DND-41 (cell line): ENCODE data around the gene BCL7B.

Source experiments
- ATAC-seq: fragments of 200-7000 bp; cut with Tn5 transposase; 3 replicates; pipeline ENCODE4 v1.9.1; 2021; ENCODE audit warnings: low read depth; ENCODE audit not compliant: insufficient read depth
- DNase-seq: peaks from one replicate; pipeline ENCODE4 v3.0.0-alpha.2; 2020
- H2AFZ ChIP-seq: 2 replicates; pipeline ENCODE4 v1.6.0; 2012; ENCODE audit warnings: low read depth, low read length
- H3K27ac ChIP-seq: 2 replicates; pipeline ENCODE4 v1.5.1; 2012; ENCODE audit warnings: low read length, inconsistent platforms
- H3K27me3 ChIP-seq: fragments of 200-600 bp; sonication (generic); 2 replicates; pipeline ENCODE4 v1.6.0; 2012; ENCODE audit warnings: low read length, mild to moderate bottlenecking, inconsistent platforms; ENCODE audit not compliant: insufficient read depth, poor library complexity
- H3K36me3 ChIP-seq: 2 replicates; pipeline ENCODE4 v1.5.1; 2012; ENCODE audit warnings: low read length, inconsistent platforms; ENCODE audit not compliant: insufficient read depth
- H3K4me1 ChIP-seq: 2 replicates; pipeline ENCODE4 v1.5.1; 2012; ENCODE audit warnings: mild to moderate bottlenecking, low read length; ENCODE audit not compliant: insufficient read depth
- H3K4me2 ChIP-seq: 2 replicates; pipeline ENCODE4 v1.6.0; 2012; ENCODE audit warnings: mild to moderate bottlenecking, moderate library complexity, low read length, inconsistent platforms; ENCODE audit not compliant: insufficient read depth
- H3K4me3 ChIP-seq, 2 experiments: fragments of 200-600 bp in 1 of 2; shearing (Covaris generic) in 1 of 2; 2 replicates each; pipeline ENCODE4 v1.5.1; 2012 to 2016; ENCODE audit warnings: inconsistent platforms in 2 of 2, low read length in 2 of 2, mild to moderate bottlenecking in 2 of 2, low read depth in 1 of 2, moderate library complexity in 1 of 2
- H3K79me2 ChIP-seq: 2 replicates; pipeline ENCODE4 v1.6.0; 2012; ENCODE audit warnings: low read length, inconsistent platforms; ENCODE audit not compliant: insufficient read depth
- H3K9ac ChIP-seq: 2 replicates; pipeline ENCODE4 v1.6.0; 2012; ENCODE audit warnings: low read depth, mild to moderate bottlenecking, inconsistent platforms, low read length, moderate library complexity
- H3K9me3 ChIP-seq: 2 replicates; pipeline ENCODE4 v1.5.1; 2012; ENCODE audit warnings: low read length, moderate library complexity, mild to moderate bottlenecking, inconsistent platforms; ENCODE audit not compliant: insufficient read depth, severe bottlenecking
- H4K20me1 ChIP-seq: 2 replicates; pipeline ENCODE4 v1.6.0; 2012; ENCODE audit warnings: low read length; ENCODE audit not compliant: insufficient read depth
- EZH2 ChIP-seq: IDR thresholded peaks from 3 replicates; pipeline ENCODE4 v1.6.1; 2012; ENCODE audit warnings: borderline replicate concordance, low read depth, mild to moderate bottlenecking, moderate library complexity, low read length, inconsistent platforms; ENCODE audit not compliant: severe bottlenecking
- TF ChIP-seq, protein P1 (sequence below): IDR thresholded peaks from 2 replicates; pipeline ENCODE4 v1.5.1; 2012; ENCODE audit warnings: borderline replicate concordance, low read length, moderate library complexity, mild to moderate bottlenecking; ENCODE audit not compliant: poor library complexity, severe bottlenecking; ENCODE audit errors: extremely low read depth

The BCL7B gene

DNA sequence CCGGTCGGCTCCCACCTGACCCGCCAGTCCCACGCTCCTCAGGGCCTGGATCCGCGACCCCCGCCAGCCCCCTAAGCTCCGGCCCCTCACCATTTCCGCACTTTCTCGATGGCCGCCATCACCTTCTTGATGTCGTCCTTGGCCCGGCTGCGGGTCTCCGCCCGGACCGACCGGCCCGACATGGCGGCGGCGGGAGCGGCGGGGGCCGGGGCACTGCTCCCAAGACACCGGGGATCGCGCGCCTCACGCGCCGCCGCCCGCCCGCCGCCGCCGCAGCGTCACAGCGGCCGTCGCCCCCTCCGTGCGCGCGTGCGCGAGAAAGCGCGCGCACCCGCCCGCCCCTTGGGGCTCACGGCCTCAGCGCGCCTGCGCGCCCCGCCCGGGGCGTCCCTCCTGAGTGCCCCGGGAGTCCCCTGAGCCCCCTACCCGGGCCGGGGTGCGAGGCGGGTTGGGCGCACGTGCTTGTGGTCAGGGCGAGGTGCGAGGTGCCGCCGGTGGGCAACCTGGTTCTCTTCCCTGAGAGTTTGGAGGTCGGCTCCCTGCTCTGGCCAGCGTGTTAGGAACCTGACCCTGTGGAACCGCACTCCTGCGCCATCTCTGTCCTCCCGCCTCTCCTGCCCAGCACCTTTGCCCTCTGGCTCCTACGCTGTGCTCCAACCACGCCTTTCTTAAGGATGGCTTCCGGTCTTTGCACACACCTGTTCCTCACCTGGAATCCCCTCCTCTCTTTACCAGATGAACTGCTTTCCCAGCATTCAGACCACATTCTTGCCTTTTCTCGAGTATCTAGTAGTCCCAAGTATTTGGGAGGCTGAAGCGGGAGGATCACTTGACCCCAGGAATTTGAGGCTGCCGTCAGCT, at the start of gene BCL7B:
Gene BCL7B (minus strand): TSS at position 294 of the 861 bp plus-strand sequence. CDS start 112 bp downstream, at position 182.
- H3K4me2 ChIP-seq, result peak within 1 kb of the TSS; percentile 86
- H3K27me3 ChIP-seq, result no peaks in the 10 kb centered on the region
- H3K9ac ChIP-seq, result peak within 1 kb of the TSS; percentile 100
- H3K27ac ChIP-seq, result peak within 1 kb of the TSS; percentile 98
- TF ChIP-seq EZH2, result no peak
- TF ChIP-seq, protein P1, sequence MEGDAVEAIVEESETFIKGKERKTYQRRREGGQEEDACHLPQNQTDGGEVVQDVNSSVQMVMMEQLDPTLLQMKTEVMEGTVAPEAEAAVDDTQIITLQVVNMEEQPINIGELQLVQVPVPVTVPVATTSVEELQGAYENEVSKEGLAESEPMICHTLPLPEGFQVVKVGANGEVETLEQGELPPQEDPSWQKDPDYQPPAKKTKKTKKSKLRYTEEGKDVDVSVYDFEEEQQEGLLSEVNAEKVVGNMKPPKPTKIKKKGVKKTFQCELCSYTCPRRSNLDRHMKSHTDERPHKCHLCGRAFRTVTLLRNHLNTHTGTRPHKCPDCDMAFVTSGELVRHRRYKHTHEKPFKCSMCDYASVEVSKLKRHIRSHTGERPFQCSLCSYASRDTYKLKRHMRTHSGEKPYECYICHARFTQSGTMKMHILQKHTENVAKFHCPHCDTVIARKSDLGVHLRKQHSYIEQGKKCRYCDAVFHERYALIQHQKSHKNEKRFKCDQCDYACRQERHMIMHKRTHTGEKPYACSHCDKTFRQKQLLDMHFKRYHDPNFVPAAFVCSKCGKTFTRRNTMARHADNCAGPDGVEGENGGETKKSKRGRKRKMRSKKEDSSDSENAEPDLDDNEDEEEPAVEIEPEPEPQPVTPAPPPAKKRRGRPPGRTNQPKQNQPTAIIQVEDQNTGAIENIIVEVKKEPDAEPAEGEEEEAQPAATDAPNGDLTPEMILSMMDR, result no peak
- H3K4me3 ChIP-seq, result peak within 1 kb of the TSS; percentile 89 to 91
- peak; percentile 78 for DNase-seq
- H3K79me2 ChIP-seq, result peaks cover 47% of the 10 kb centered on the region
- peak; percentile 43 for ATAC-seq
- H3K9me3 ChIP-seq, result no peaks in the 10 kb centered on the region
- peaks cover 27% of the 10 kb centered on the region for H3K36me3 ChIP-seq
- peaks cover 37% of the 10 kb centered on the region for H3K4me1 ChIP-seq
- peaks cover 40% of the 10 kb centered on the region for H4K20me1 ChIP-seq
- H2AFZ ChIP-seq, result peak within 1 kb of the TSS; percentile 99

DNA sequence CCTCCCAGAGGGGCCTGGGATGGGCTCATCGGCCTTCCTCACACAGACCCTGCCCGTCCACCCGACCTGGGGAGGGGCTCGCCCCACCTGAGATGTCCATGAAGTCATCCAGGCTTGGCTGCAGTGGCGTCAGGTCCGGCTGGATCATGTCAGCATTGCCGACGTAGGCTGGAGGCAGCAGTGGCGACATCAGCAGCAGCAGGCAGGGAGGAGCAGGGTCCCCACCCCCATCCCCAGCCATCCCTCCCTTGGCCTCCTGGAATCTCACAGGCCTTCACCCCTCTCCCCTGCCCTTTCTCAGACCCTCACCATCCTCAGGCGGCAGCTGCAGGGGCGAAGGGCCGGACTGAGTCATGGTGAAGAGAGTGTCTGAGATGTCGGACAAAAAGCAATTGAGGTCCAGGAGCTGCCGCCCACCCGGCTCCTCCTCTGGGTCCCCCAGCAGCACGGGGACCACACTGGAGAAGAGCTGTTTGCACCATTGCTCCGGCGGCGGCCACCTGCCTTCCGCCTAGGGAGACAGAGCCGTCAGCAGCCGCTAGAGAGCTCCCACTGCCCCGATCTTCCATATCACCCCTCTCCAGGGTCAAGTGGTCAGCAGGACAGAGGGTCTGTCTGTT, 48.2 kb upstream of the BCL7B start:
- no peak for TF ChIP-seq EZH2
- TF ChIP-seq, protein P1, result no peak
- Histone ChIP-seq H4K20me1 (peaks cover 3% of the 10 kb centered on the region; the same call in 1 of the 2 replicates), H3K27me3 (no peaks in the 10 kb centered on the region), H3K9me3 (no peaks in the 10 kb centered on the region), H3K36me3 (no peaks in the 10 kb centered on the region), H3K4me2 (no peak overlapping the region), H3K27ac (no peak overlapping the region), H2AFZ (no peak overlapping the region), H3K79me2 (no peaks in the 10 kb centered on the region), H3K4me1 (0 out of 2 replicates have a peak, but pooled peaks cover 5% of the 10 kb centered on the region), H3K9ac (no peak overlapping the region), H3K4me3 (no peak overlapping the region)
- no peak for DNase-seq
- no peak for ATAC-seq

DNA sequence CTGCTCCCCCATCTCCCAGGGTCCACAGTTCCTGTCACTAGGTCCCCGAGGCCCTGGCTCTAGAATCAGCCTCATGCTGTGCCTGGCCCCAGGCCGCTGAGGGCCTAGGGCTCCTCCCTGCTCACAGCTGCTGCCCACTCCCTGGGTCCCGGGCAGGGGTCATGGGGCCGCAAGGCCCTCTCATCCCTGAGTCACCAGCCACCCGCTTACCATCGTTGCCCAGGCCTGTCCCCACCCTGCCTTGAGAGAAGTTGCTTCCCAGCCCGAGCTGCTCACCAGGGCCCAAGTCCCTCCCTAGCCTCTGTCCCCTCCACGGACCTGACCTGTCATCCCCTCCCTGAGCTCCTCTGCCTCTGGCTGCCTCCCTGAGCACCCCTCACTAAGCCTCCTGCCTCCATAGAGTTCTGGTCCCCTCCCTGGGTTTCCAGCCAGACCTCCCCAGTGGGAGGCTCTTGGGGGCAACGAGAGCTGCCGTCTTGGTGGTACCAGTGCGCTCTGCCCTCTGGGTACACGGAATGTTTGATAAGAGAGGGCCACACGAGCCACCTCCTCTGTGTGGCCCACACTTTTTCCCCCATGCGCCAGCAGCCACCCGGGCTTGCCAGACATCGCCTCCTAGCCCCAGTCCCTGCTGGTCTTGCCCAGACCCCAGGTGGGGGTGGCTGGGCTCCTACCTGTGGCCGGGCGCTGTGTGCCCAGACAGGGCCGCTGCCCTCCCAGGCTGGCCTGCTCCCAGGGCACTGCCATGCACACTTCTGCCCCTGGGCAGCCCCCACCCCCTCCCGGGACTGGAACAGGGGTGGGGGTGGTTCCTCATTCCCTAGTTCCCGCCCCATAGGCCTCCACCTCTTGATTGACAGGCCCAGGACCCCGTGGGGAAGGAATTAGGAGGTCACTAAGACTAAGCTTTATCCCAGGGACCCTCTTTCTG, 45.5 kb upstream of the BCL7B start:
- Histone ChIP-seq H3K9ac (no peak overlapping the region), H4K20me1 (peaks cover 3% of the 10 kb centered on the region; the same call in 1 of the 2 replicates), H3K4me3 (no peak overlapping the region), H3K4me1 (0 out of 2 replicates have a peak, but pooled peaks cover 5% of the 10 kb centered on the region), H2AFZ (no peak overlapping the region), H3K9me3 (no peaks in the 10 kb centered on the region), H3K27me3 (no peaks in the 10 kb centered on the region), H3K79me2 (no peaks in the 10 kb centered on the region), H3K4me2 (no peak overlapping the region), H3K27ac (no peak overlapping the region), H3K36me3 (no peaks in the 10 kb centered on the region)
- no peak for TF ChIP-seq EZH2
- TF ChIP-seq, protein P1, result no peak
- no peak for ATAC-seq
- DNase-seq, result no peak
